ENCODE results near the gene PDLIM5. TPM values are rescaled to one million over a fixed set of nuclear protein-coding genes. Genes with fewer than 3 reads are reported as not detected.
"Not testable (repeated sequence)": the region's sequence is repeated elsewhere in the genome, so short reads cannot be mapped to it uniquely, and the experiment has no call there.

The PDLIM5 gene
- polyA plus RNA-seq, 1 donor = 52.2 TPM

GRCh38 chr4:94650134-94650495, 198.4 kb downstream of the PDLIM5 start:
- DNase-seq = no peak

- no peak for DNase-seq
Observed at GRCh38 chr4:94650690-94651089, 198.9 kb downstream of the PDLIM5 start.

GRCh38 chr4:94653095-94653649, 201.4 kb downstream of the PDLIM5 start:
- DNase-seq = no peak

- DNase-seq = no peak
Observed at GRCh38 chr4:94653984-94654609, 202.4 kb downstream of the PDLIM5 start.

- DNase-seq = no peak
Observed at GRCh38 chr4:94654714-94655113, 203.0 kb downstream of the PDLIM5 start.

- DNase-seq = no peak
Observed at GRCh38 chr4:94660614-94661013, 208.9 kb downstream of the PDLIM5 start.

GRCh38 chr4:94665021-94665420, 213.3 kb downstream of the PDLIM5 start:
- DNase-seq = not testable (repeated sequence)

GRCh38 chr4:94665500-94666404, 214.0 kb downstream of the PDLIM5 start:
- DNase-seq = no peak

GRCh38 chr4:94668724-94669123, 217.0 kb downstream of the PDLIM5 start:
- no peak for DNase-seq

GRCh38 chr4:94669672-94670664, 218.2 kb downstream of the PDLIM5 start:
- no peak for DNase-seq

GRCh38 chr4:94671113-94671512, 219.4 kb downstream of the PDLIM5 start:
- no peak for DNase-seq

- DNase-seq = no peak
Observed at GRCh38 chr4:94673961-94674360, 222.2 kb downstream of the PDLIM5 start.

GRCh38 chr4:94676970-94677369, 225.2 kb downstream of the PDLIM5 start:
- DNase-seq = no peak

- no peak for DNase-seq
Observed at GRCh38 chr4:94678896-94679295, 227.2 kb downstream of the PDLIM5 start.

- no peak for DNase-seq
Observed at GRCh38 chr4:94680176-94680862, 228.6 kb downstream of the PDLIM5 start.

- no peak for DNase-seq
Observed at GRCh38 chr4:94686086-94686485, 234.3 kb downstream of the PDLIM5 start.

- no peak for DNase-seq
Observed at GRCh38 chr4:94689155-94689860, 237.6 kb downstream of the PDLIM5 start.

- DNase-seq = no peak
Observed at GRCh38 chr4:94690851-94691254, 239.1 kb downstream of the PDLIM5 start.

GRCh38 chr4:94691552-94691951, 239.8 kb downstream of the PDLIM5 start:
- no peak for DNase-seq

GRCh38 chr4:94695384-94695783, 243.6 kb downstream of the PDLIM5 start:
- DNase-seq = no peak

- DNase-seq = no peak
Observed at GRCh38 chr4:94698187-94698586, 246.4 kb downstream of the PDLIM5 start.

Data from left kidney (tissue), 2 donors.